WERI-Rb-1 (cell line): ENCODE results near the gene PHRF1.
A peak's percentile ranks its signal among the peaks of the same experiment; 100 is the strongest.

Experiments
- DNase-seq: peaks from one replicate; pipeline ENCODE4 v3.0.0-alpha.2; 2020
- H3K27ac ChIP-seq: fragments of 250-450 bp; sonication (Bioruptor Pico); 2 replicates; pipeline ENCODE4 v1.5.1; 2020; ENCODE audit warnings: mild to moderate bottlenecking, moderate library complexity
- H3K27me3 ChIP-seq: fragments of 250-450 bp; sonication (Bioruptor Pico); 2 replicates; pipeline ENCODE4 v1.5.1; 2021; ENCODE audit warnings: mild to moderate bottlenecking, low read depth, moderate library complexity; ENCODE audit not compliant: insufficient read depth, severe bottlenecking
- H3K36me3 ChIP-seq: fragments of 250-450 bp; sonication (Bioruptor Pico); 2 replicates; pipeline ENCODE4 v1.5.1; 2020; ENCODE audit warnings: mild to moderate bottlenecking, moderate library complexity
- H3K4me3 ChIP-seq: 2 replicates; pipeline ENCODE4 v1.5.1; 2011; ENCODE audit warnings: low read depth, mild to moderate bottlenecking, control low read depth, low read length
- H3K9me3 ChIP-seq: fragments of 250-450 bp; sonication (Bioruptor Pico); 2 replicates; pipeline ENCODE4 v1.5.1; 2021; ENCODE audit warnings: mild to moderate bottlenecking, moderate library complexity; ENCODE audit not compliant: severe bottlenecking
- TF ChIP-seq, protein P1 (sequence below): IDR thresholded peaks from 2 replicates; pipeline ENCODE4 v1.5.1; 2011; ENCODE audit warnings: low read depth, mild to moderate bottlenecking, control low read depth, inconsistent platforms, low read length

Gene PHRF1

DNA sequence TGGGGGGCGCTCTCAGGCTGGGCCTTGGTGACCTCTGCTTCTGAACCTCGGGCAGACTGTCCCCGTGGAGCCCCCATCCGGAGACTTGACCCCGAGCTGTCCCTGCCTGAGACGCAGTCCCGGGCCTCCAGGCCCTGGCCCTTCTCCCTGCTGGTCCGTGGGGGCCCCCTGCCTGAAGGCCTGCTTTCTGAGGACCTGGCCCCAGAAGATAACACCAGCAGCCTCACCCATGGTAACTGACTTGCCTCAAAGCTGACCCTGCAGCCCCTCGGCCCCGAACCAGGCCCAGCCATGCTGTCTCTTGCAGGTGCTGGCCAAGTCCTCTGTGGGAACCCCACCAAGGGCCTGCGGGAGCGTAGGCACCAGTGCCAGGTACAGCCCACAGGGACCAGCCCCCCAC lies 24.7 kb upstream of the PHRF1 start:
- H3K27me3 ChIP-seq: peaks cover 13% of the 10 kb centered on the region
- no peak for DNase-seq
- no peak overlapping the region for H3K4me3 ChIP-seq
- TF ChIP-seq, protein P1, sequence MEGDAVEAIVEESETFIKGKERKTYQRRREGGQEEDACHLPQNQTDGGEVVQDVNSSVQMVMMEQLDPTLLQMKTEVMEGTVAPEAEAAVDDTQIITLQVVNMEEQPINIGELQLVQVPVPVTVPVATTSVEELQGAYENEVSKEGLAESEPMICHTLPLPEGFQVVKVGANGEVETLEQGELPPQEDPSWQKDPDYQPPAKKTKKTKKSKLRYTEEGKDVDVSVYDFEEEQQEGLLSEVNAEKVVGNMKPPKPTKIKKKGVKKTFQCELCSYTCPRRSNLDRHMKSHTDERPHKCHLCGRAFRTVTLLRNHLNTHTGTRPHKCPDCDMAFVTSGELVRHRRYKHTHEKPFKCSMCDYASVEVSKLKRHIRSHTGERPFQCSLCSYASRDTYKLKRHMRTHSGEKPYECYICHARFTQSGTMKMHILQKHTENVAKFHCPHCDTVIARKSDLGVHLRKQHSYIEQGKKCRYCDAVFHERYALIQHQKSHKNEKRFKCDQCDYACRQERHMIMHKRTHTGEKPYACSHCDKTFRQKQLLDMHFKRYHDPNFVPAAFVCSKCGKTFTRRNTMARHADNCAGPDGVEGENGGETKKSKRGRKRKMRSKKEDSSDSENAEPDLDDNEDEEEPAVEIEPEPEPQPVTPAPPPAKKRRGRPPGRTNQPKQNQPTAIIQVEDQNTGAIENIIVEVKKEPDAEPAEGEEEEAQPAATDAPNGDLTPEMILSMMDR: no peak
- no peak overlapping the region for H3K27ac ChIP-seq
- no peaks in the 10 kb centered on the region for H3K36me3 ChIP-seq
- no peaks in the 10 kb centered on the region for H3K9me3 ChIP-seq

- no peak for DNase-seq
- Histone ChIP-seq H3K4me3 (no peak overlapping the region), H3K27ac (no peak overlapping the region), H3K27me3 (peaks cover 19% of the 10 kb centered on the region), H3K36me3 (no peaks in the 10 kb centered on the region), H3K9me3 (no peaks in the 10 kb centered on the region)
- TF ChIP-seq, protein P1: no peak
Measured at GRCh38 chr11:553083-553987, 22.9 kb upstream of the PHRF1 start.

GRCh38 chr11:553988-554340 lies 22.3 kb upstream of the PHRF1 start:
- Histone ChIP-seq H3K27ac (no peak overlapping the region), H3K36me3 (no peaks in the 10 kb centered on the region), H3K27me3 (peaks cover 19% of the 10 kb centered on the region), H3K4me3 (no peak overlapping the region), H3K9me3 (no peaks in the 10 kb centered on the region)
- DNase-seq: no peak
- TF ChIP-seq, protein P1: no peak

DNA sequence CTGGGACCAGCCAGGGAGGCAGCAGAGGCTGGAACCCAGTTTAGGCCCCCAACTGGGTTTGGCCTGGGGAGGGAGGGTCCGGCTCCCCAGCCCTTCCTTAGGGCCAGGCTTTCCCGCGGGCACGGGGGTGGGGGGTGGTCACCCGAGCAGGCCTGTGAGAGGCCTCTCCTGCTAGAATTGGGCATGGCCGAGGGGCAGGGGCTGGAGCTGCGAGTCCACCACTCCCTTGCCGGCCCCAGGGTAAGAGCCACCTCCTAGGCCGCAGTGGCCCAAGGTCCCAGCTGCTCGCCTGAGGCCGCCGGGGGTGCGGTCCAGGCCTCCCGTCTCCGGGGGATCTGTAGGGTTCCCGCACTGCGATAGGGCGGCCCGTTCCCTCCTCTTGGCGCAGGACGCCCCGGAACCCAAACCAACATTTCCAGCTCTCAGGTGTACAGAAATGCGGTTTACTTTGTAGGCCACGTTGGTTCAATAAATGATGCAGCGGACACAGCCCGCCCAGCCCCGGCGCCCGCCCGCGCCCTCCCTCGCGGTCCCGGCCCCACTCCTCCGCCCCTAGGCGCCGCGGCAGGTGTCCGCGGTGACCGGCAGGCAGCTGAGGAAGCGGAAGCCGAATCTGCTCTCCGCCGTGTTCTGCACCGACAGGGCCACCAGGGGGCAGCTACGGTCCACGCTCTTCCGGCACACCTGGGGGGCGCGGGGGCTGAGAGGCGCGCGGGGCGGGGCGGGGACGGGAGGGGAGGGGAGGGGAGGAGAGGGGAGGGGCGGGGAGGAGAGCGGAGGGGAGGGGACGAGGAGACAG lies 21.6 kb upstream of the PHRF1 start:
- no peak overlapping the region for H3K27ac ChIP-seq
- TF ChIP-seq, protein P1: peak; percentile 79
- no peaks in the 10 kb centered on the region for H3K9me3 ChIP-seq
- peak; percentile 81 for DNase-seq
- no peaks in the 10 kb centered on the region for H3K36me3 ChIP-seq
- H3K27me3 ChIP-seq: peaks cover 19% of the 10 kb centered on the region
- peak overlapping the region; percentile 65 for H3K4me3 ChIP-seq

DNA sequence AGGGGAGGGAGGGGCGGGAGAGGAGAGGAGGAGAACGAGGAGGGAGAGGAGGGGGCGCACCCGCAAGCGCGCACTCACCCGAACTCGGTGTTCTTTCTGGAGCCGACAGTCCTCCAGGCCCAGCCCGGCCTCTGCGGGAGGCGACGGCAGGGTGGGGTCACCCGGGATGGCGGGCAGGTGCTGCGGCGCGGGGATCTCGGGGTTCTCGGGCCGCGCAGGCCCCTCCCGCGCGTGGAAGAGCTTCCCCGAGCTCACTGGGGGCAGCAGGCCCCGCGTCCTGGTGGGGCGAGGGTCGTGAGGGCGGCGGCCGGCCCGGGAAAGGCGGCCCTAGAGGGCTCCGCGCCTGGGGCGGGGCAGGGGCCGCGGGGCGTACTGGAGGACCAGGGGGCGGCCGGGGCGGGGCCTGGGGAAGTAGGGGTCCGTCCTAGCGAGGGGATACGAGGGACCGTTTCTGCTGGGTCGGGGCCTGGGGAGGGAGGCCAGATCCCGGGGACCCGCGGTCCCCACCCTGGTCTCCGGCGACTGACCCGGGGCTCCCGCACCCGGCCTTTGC lies 21.0 kb upstream of the PHRF1 start:
- Histone ChIP-seq H3K4me3 (peak overlapping the region; percentile 65), H3K27me3 (peaks cover 19% of the 10 kb centered on the region), H3K27ac (no peak overlapping the region), H3K9me3 (no peaks in the 10 kb centered on the region), H3K36me3 (no peaks in the 10 kb centered on the region)
- TF ChIP-seq, protein P1: no peak
- no peak for DNase-seq
